Activated gamma-delta T cell treated with anti-CD3 and anti-CD28 coated beads, Interleukin-2, amount 50 U/mL, for 16 hours (primary cell): ENCODE measurements around the gene BRD4.

Experiments
- DNase-seq: peaks from one replicate; pipeline ENCODE4 v3.0.0-alpha.2; 2020; ENCODE audit warnings: low read depth

The BRD4 gene

DNA sequence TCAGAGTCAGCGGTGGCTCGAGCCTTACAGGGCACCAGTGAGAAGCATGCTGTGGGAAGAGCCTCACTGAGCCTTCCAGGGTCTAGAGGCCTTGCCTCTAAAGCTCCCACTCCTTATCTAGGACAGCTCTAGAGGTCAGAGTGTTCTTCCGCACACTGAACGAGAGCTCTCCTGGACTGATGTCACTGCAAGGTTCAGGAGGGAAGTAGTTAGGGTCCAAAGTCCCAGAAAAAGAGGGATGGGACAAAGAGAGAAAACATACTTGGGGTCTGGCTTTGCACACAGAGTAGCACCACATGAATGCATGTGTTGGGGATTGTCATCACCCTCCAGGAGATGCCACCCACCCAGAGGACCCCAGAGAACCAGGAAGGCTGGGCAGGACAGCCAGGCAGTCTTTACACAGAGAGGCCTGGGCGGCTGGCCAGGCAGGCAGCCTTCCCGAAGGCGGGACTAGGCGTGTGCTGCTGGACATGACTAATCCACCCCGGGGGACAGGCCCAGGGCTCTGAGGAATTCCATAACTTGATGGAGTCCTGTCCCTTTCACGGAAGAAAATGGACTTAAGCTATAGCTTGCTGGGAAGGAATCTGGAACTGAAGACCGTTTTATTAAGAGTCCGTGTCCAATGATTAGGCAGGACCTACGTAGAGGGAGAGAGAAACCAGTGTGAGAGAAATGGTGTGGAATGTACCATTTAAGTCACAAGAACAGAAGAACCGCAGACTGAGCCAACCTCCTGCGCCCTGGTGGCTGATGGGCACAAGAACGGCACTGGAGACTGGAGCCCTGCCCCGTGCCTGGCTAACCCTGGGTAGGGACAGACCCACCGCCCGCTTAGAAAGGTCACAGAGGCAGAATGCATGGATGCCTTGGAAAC lies 83.5 kb downstream of the BRD4 start:
- no peak for DNase-seq

DNA sequence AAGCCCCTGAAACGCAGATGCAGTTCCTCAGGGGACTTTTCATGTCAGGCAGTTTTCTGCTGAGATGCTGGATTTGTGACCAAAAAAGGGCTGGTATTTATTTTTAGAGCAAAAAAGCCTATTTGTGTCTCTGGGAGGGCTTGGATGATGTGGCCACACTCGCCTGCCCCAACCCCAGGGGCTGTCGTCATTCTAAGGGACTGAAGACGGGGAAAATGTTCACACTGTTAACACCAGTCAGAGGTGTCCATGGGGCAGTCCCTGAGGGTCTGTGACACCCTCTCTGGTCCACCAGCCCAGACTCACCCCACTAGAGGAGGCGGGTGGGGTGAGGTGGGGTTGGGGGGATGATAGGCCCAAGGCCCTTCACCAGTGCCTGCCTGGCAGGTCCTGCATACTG lies 84.2 kb downstream of the BRD4 start:
- no peak for DNase-seq

DNA sequence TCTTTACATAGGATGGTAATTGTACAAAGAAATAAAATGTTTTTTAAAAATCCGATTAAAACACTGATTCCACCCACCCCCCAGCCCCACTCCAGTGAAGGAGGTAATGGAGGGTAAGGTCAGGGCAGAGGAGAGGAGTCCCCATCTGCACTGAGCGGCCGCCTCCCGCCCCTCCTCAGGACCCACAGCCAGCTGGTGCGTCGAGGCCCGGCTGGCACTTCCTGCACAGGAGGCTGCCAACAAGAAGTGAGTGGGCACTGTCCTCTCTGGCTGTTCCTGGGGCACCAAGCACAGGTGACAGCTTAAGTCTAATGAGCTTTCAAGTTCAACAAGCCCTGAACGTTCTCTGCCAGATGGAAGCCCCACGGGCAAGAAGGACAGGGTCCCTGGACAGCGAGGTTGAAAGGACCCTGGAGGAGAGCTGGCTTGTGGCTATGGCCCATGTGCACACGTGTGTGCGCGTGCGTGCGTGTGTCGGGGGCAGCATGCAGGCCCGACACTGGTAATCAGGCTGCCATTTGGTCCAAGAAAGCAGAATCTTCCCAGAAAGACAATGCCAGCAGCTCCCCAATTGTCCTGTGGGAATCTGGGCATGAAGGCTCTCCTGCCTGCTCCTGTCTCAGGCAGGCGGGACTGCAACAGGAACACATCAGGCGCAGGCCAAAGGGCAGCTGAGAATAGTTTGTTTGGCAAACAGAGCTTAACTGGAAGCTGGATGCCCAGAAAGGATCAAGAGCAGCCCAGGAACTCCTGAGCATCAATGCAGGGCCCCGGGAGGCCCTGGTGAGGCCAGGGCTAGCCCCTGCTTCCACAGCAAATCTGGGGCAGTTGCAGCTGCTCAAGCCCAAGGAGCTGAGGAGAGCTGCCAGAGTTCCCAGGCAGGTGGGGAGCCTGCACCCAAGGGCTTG lies 85.0 kb downstream of the BRD4 start:
- DNase-seq: no peak

- DNase-seq: no peak
Observed at GRCh38 chr19:15246198-15246481, 86.2 kb downstream of the BRD4 start.

DNA sequence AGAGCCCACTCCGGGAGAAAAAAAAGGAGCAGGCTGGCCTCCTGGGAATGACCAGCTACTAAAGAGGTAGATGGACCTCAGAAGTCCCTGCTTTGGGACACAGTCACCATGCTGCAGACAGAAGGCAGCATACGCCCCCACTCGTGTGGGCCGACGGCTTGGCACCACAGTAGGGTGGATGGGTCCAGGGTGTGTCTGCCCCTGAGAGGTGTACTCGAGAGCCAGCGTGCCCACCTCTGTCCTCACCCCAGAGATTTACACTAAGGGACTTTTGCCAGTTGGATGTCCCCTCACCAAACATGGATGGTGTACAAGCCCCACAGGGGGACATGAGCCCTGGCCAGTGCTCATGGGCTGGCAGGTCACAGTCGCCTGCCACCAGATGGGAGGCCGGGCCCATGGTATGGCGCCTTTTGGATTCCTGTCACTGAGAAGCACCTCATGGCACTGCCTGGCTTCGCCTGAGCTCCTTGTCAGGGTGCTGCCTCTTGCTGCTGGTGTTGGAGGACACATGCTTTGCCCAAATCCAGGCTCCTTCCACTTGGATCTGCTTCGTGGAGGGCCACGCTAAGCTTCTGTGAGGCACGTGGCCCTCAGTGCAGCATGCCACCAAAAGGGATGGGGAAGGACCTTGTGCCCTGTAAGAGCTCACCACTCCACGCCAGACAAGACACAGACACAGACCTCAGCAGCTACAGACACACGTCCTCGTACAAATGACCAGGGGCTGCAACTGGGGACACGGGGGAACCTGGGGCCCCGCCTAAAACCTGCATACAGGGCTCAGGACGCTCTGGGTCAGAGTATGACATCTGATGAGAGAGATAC lies 86.8 kb downstream of the BRD4 start:
- no peak for DNase-seq

GRCh38 chr19:15244808-15245207 lies 87.5 kb downstream of the BRD4 start:
- DNase-seq: no peak

DNA sequence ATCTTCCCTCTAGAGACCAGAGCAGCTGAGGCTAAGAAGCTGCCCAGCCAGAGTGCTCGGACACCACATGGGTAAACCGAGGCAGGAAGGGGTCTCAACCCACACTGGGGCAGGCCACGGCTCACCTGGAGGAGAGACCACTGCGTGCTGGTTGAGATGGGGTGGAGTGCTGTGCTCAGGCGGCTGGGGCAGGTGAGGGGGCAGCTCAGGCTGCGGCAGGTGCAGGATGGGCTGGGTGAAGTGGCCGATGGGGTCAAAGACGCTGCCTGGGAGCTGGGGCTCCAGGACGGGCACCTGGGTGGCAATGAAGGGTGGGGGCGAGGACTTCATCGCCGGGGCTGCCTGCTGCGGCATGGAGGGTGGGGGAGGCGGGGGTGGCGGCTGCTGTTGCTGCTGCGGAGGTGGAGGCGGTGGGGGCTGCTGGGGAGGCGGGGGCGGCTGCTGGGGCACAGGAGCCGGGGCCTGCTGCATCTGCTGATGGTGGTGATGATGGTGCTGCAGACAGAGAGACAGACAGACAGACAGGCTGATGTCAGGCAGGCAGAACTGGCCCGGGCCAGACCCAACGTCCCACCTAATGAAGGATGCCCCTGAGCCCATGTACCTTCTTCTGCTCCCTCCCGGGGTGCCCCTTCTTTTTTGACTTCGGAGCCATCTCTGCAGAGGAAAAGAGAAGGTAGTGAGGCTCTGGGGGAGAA lies 88.1 kb downstream of the BRD4 start:
- no peak for DNase-seq

- DNase-seq: no peak
Observed at GRCh38 chr19:15243236-15243957, 88.9 kb downstream of the BRD4 start.

DNA sequence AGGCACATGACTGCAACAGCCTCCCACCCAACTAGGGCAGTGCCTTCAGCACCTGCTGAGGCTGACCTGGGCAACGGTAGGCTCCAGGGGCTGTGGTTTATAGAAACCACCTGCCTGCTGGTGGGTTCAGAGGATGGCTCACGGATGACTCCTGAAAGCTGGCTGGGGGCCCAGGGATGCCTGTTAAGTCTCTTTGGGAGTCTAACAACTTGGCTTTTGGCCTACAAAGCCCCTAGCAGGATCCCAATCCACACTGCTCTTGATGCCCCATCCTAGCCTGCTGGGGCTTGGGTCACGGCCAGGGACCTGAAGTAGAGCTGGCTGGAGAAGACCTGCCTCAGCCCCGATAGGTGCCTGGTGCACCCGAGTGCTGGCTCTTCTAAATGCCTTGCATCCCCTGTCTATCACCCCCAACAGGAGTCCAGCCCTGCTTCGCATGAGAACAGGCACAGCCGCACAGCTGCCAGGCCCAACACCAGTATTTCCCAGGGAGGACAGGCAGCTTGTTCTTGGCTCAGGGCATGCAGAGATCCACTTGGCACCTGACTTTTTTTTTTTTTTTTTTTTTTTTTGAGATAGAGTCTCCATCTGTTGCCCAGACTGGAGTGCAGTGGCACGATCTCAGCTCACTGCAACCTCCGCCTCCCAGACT lies 91.0 kb downstream of the BRD4 start:
- no peak for DNase-seq

GRCh38 chr19:15240515-15240914 lies 91.8 kb downstream of the BRD4 start:
- no peak for DNase-seq

GRCh38 chr19:15239337-15239949 lies 92.9 kb downstream of the BRD4 start:
- no peak for DNase-seq

GRCh38 chr19:15238639-15239155 lies 93.6 kb downstream of the BRD4 start:
- no peak for DNase-seq

- DNase-seq: no peak
Observed at GRCh38 chr19:15237759-15238638, 94.3 kb downstream of the BRD4 start.

GRCh38 chr19:15236886-15237285 lies 95.5 kb downstream of the BRD4 start:
- no peak for DNase-seq

GRCh38 chr19:15235781-15236180 lies 96.6 kb downstream of the BRD4 start:
- DNase-seq: no peak

GRCh38 chr19:15234431-15235130 lies 97.8 kb downstream of the BRD4 start:
- no peak for DNase-seq

GRCh38 chr19:15231271-15231670 lies 101.1 kb downstream of the BRD4 start:
- DNase-seq: no peak

DNA sequence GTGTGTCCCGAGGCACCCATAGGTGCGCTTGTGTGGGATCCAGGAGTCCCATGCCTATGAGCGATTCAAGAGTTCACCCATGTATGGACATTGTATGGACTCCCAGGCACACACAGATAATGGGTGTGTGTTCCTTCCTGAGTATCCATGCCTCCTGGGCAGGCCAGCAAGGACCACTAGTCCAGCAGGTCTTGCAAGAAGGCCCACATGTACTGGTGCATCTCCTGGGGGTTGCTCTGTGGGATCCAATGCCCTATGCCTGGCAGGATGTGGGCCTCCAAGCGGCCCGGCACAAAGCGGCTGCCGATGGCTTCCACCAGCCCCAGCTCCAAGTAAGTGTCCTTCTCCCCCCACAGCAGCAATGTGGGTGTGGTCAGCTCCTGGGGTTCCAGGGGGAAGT lies 105.1 kb downstream of the BRD4 start:
- no peak for DNase-seq
